Panc1 (cell line): Measurements from ENCODE around the gene SMIM5. TPM values are rescaled to one million over a fixed set of nuclear protein-coding genes. Genes with fewer than 3 reads are reported as not detected.

ENCODE experiments used
- ATAC-seq: fragments of 200-7000 bp; cut with Tn5 transposase; 2 replicates; pipeline ENCODE4 v1.9.1; 2020; ENCODE audit warnings: mild to moderate bottlenecking, moderate library complexity
- BruUV-seq: library from RNA; stranded (reverse); fragments of 400-500 nt; replicated peaks from 2 replicates; lab custom pipeline; 2021; lab: Mats Ljungman, UMichigan
- CTCF ChIA-PET: fragments of 300-600 bp; sonication (Branson Sonifier 250); formaldehyde crosslinking; loops from one replicate; lab custom pipeline; 2022; ENCODE audit warnings: antibody characterized with exemption; lab: Charles Lee
- POLR2A ChIA-PET: fragments of 300-600 bp; sonication (Branson Sonifier 250); formaldehyde crosslinking; loops from one replicate; lab custom pipeline; 2022; ENCODE audit warnings: antibody characterized with exemption; lab: Charles Lee
- DNase-seq: peaks from one replicate; pipeline ENCODE4 v3.0.0-alpha.2; 2010; ENCODE audit warnings: low read depth, low spot score
- H3K27ac ChIP-seq: 2 replicates; pipeline ENCODE4 v1.5.1; 2011; ENCODE audit warnings: mild to moderate bottlenecking, low read length, inconsistent platforms
- H3K27me3 ChIP-seq: fragments of 200-500 bp; sonication (Bioruptor generic); 2 replicates; pipeline ENCODE4 v1.6.0; 2014; ENCODE audit warnings: low read length, inconsistent platforms; ENCODE audit not compliant: control insufficient read depth, insufficient read depth
- H3K36me3 ChIP-seq: fragments of 200-500 bp; sonication (Bioruptor generic); 2 replicates; pipeline ENCODE4 v1.5.1; 2014; ENCODE audit warnings: inconsistent platforms, mild to moderate bottlenecking, low read length, moderate library complexity; ENCODE audit not compliant: control insufficient read depth, insufficient read depth
- H3K4me1 ChIP-seq: 2 replicates; pipeline ENCODE4 v1.5.1; 2011; ENCODE audit warnings: inconsistent platforms, mild to moderate bottlenecking, low read length, moderate library complexity; ENCODE audit not compliant: control insufficient read depth, insufficient read depth
- H3K4me3 ChIP-seq, 2 experiments: 2 replicates each; pipeline ENCODE4 v1.5.1; 2011 to 2012; ENCODE audit warnings: low read depth in 2 of 2, low read length in 2 of 2, mild to moderate bottlenecking in 2 of 2, inconsistent platforms in 1 of 2, moderate library complexity in 1 of 2
- H3K9me3 ChIP-seq: fragments of 200-500 bp; sonication (Bioruptor generic); 2 replicates; pipeline ENCODE4 v1.5.1; 2014; ENCODE audit warnings: low read depth, mild to moderate bottlenecking, inconsistent platforms, low read length, moderate library complexity; ENCODE audit not compliant: control insufficient read depth, insufficient read depth
- CTCF ChIP-seq: fragments of 450-650 bp; IDR thresholded peaks from 2 replicates; pipeline ENCODE4 v1.5.1; 2017; ENCODE audit warnings: mild to moderate bottlenecking
- POLR2AphosphoS5 ChIP-seq: IDR thresholded peaks from 2 replicates; pipeline ENCODE4 v1.6.1; 2012; ENCODE audit warnings: mild to moderate bottlenecking, low read depth, low read length, moderate library complexity
- REST ChIP-seq, 2 experiments: IDR thresholded peaks; 2 replicates each; pipeline ENCODE4 v1.6.1; 2011 to 2012; ENCODE audit warnings: low read depth in 2 of 2, control low read depth in 1 of 2, low read length in 1 of 2, mild to moderate bottlenecking in 1 of 2, moderate library complexity in 1 of 2; ENCODE audit not compliant: insufficient read depth in 1 of 2
- SIN3A ChIP-seq: IDR thresholded peaks from 2 replicates; pipeline ENCODE4 v1.6.1; 2012; ENCODE audit warnings: low read depth, mild to moderate bottlenecking, low read length, moderate library complexity, borderline replicate concordance; ENCODE audit not compliant: insufficient read depth
- TCF7L2 ChIP-seq: IDR thresholded peaks from 2 replicates; pipeline ENCODE4 v1.6.1; 2011; ENCODE audit warnings: mild to moderate bottlenecking, low read depth, low read length, inconsistent platforms
- in situ Hi-C: cut with HindIII; loops from 2 replicates; pipeline ENCODE4 v1.10.0; 2016; ENCODE audit warnings: low sequenced_read_pairs, low pct_unique_long_range_greater_than_20kb
- intact Hi-C: fragments of 100-400 bp; cut with micrococcal nuclease; formaldehyde crosslinking; loops from one replicate; pipeline ENCODE4 v1.10.0; 2022; ENCODE audit not compliant: unreplicated experiment
- total RNA-seq: library from RNA; stranded (reverse); gene quantifications from one replicate; pipeline ENCODE4 v1.2.1, GENCODE V29; 2021; ENCODE audit not compliant: unreplicated experiment

SMIM5 gene
- total RNA-seq, 1 experiment from 2014 or later: 0.10 TPM

GRCh38 chr17:75642784-75643642 lies 9.8 kb downstream of the SMIM5 start:
- H3K27me3 ChIP-seq: no peaks in the 10 kb centered on the region
- in situ Hi-C loops (no loop called here), intact Hi-C loops (no loop called here)
- H3K4me1 ChIP-seq: peaks cover 5% of the 10 kb centered on the region
- no peaks in the 10 kb centered on the region for H3K9me3 ChIP-seq
- ATAC-seq (no peak), DNase-seq (no peak)
- ChIA-PET CTCF (interaction anchor here (1.5 kb wide), 1 partner anchor 10 kb away, joined by 5 read pairs; the partner anchor contains the start of gene SMIM5), POLR2A (no interaction called here)
- TF ChIP-seq POLR2AphosphoS5 (no peak), REST (IDR thresholded peaks at IDR 0.05; ENCODE audit: insufficient read depth in 1 of 2, low read depth in 2 of 2, low read length in 1 of 2) (no peak), SIN3A (no peak), CTCF (no peak), TCF7L2 (no peak)
- no peak overlapping the region for H3K4me3 ChIP-seq
- no peaks in the 10 kb centered on the region for H3K36me3 ChIP-seq
- no peak overlapping the region for H3K27ac ChIP-seq
- BruUV-seq: no TSS peak

- CTCF ChIA-PET: interaction anchor here (1.5 kb wide), 1 partner anchor 11 kb away, joined by 5 read pairs; the partner anchor contains the start of gene SMIM5
- no peak overlapping the region for H3K27ac ChIP-seq
- H3K4me1 ChIP-seq: peaks cover 5% of the 10 kb centered on the region
- TF ChIP-seq REST (IDR thresholded peaks at IDR 0.05; ENCODE audit: insufficient read depth in 1 of 2, low read depth in 2 of 2, low read length in 1 of 2) (no peak), TCF7L2 (no peak), POLR2AphosphoS5 (no peak), CTCF (no peak), SIN3A (no peak)
- intact Hi-C loops: no loop called here
- H3K9me3 ChIP-seq: no peaks in the 10 kb centered on the region
- H3K4me3 ChIP-seq: no peak overlapping the region
- no TSS peak for BruUV-seq
- POLR2A ChIA-PET: no interaction called here
- H3K36me3 ChIP-seq: no peaks in the 10 kb centered on the region
- H3K27me3 ChIP-seq: no peaks in the 10 kb centered on the region
- no peak for ATAC-seq
- no peak for DNase-seq
- in situ Hi-C loops: no loop called here
Observed at GRCh38 chr17:75643643-75644017, 10.4 kb downstream of the SMIM5 start.
